Endothelial cell of umbilical vein (primary cell): ENCODE results near the gene OOSP4B. TPM values are rescaled to one million over a fixed set of nuclear protein-coding genes. Genes with fewer than 3 reads are reported as not detected.

Source experiments
- BruUV-seq: library from RNA; stranded (reverse); fragments of 400-500 nt; replicated peaks from 2 replicates; lab custom pipeline; 2021; lab: Mats Ljungman, UMichigan
- CTCF ChIA-PET: fragments of 300-600, 350-600 bp; sonication (Branson Sonifier 250); formaldehyde crosslinking; loops from one replicate; lab custom pipeline; 2021; ENCODE audit warnings: antibody characterized with exemption, inconsistent platforms; lab: Charles Lee
- POLR2A ChIA-PET: fragments of 300-600, 350-600 bp; sonication (Branson Sonifier 250); formaldehyde crosslinking; loops from one replicate; lab custom pipeline; 2021; ENCODE audit warnings: antibody characterized with exemption, inconsistent platforms; lab: Charles Lee
- DNase-seq: peaks from one replicate; pipeline ENCODE4 v3.0.0-alpha.2; 2011; ENCODE audit warnings: low read depth, low spot score
- FAIRE-seq: peaks from 2 replicates; lab custom pipeline; 2011; peaks lifted over from hg19 to GRCh38; lab: Jason Lieb, UNC
- H2AFZ ChIP-seq: 2 replicates; pipeline ENCODE4 v1.6.0; 2012; ENCODE audit warnings: low read depth, low read length, control low read depth, inconsistent platforms
- H3K27ac ChIP-seq: 2 replicates; pipeline ENCODE4 v1.5.1; 2011; ENCODE audit warnings: low read depth, mild to moderate bottlenecking, control low read depth, low read length, moderate library complexity; ENCODE audit not compliant: insufficient read depth
- H3K27me3 ChIP-seq, 2 experiments: 2 replicates each; pipeline versions ENCODE4 v1.6.0 to v1.6.1; 2011; ENCODE audit warnings: low read length in 2 of 2, mixed read lengths in 1 of 2; ENCODE audit not compliant: control insufficient read depth in 2 of 2, insufficient read depth in 2 of 2
- H3K36me3 ChIP-seq, 2 experiments: 2 replicates in 1 of 2; 3 replicates in 1 of 2; pipeline ENCODE4 v1.5.1; 2011; ENCODE audit warnings: low read length in 2 of 2, mild to moderate bottlenecking in 1 of 2, moderate library complexity in 1 of 2; ENCODE audit not compliant: control insufficient read depth in 2 of 2, insufficient read depth in 2 of 2; ENCODE audit errors: extremely low read depth in 1 of 2
- H3K4me1 ChIP-seq: 3 replicates; pipeline ENCODE4 v1.5.1; 2011; ENCODE audit warnings: mild to moderate bottlenecking, low read length; ENCODE audit not compliant: control insufficient read depth, insufficient read depth; ENCODE audit errors: extremely low read depth
- H3K4me2 ChIP-seq: 2 replicates; pipeline ENCODE4 v1.6.1; 2011; ENCODE audit warnings: low read length, control low read depth, mixed read lengths; ENCODE audit not compliant: insufficient read depth
- H3K4me3 ChIP-seq, 3 experiments: fragments of 200-600 bp in 1 of 3; sonication (generic), shearing (Covaris generic) in 1 of 3; replicated peaks in 1 of 3; 2 replicates each; pipeline ENCODE4 v1.5.1; 2011 to 2016; ENCODE audit warnings: control low read depth in 3 of 3, low read length in 3 of 3, mild to moderate bottlenecking in 2 of 3, inconsistent platforms in 1 of 3, low read depth in 1 of 3, moderate library complexity in 1 of 3; ENCODE audit not compliant: insufficient read depth in 1 of 3
- H3K79me2 ChIP-seq: 2 replicates; pipeline ENCODE4 v1.6.0; 2012; ENCODE audit warnings: low read length, inconsistent platforms; ENCODE audit not compliant: control insufficient read depth, insufficient read depth
- H3K9ac ChIP-seq: replicated peaks from 2 replicates; pipeline ENCODE3; 2011; ENCODE audit warnings: low read length, control low read depth; ENCODE audit not compliant: insufficient read depth; ENCODE audit errors: extremely low read depth
- H3K9me1 ChIP-seq: replicated peaks from 3 replicates; pipeline ENCODE4 v1.6.0; 2011; ENCODE audit warnings: mild to moderate bottlenecking, low read length; ENCODE audit not compliant: control insufficient read depth, insufficient read depth; ENCODE audit errors: extremely low read depth
- H3K9me3 ChIP-seq: replicated peaks from 2 replicates; pipeline ENCODE4 v1.5.1; 2012; ENCODE audit warnings: low read length, inconsistent platforms; ENCODE audit not compliant: control insufficient read depth, insufficient read depth
- H4K20me1 ChIP-seq: replicated peaks from 2 replicates; pipeline ENCODE3; 2011; ENCODE audit warnings: mild to moderate bottlenecking, low read length; ENCODE audit not compliant: control insufficient read depth, insufficient read depth; ENCODE audit errors: extremely low read depth
- CTCF ChIP-seq, 2 donors: IDR thresholded peaks; 1 replicate in 1 of 2; 2 replicates in 1 of 2; pipeline ENCODE4 v1.5.1; 2011; ENCODE audit warnings: low read length in 2 of 2, mild to moderate bottlenecking in 2 of 2, moderate library complexity in 2 of 2, control low read depth in 1 of 2, inconsistent platforms in 1 of 2, low read depth in 1 of 2; ENCODE audit not compliant: insufficient read depth in 1 of 2; ENCODE audit errors: extremely low read depth in 1 of 2
- EZH2 ChIP-seq: IDR thresholded peaks from 2 replicates; pipeline ENCODE4 v1.6.1; 2012; ENCODE audit warnings: borderline replicate concordance, low read depth, mild to moderate bottlenecking, moderate library complexity, low read length, inconsistent platforms; ENCODE audit not compliant: severe bottlenecking
- FOS ChIP-seq: IDR thresholded peaks from 2 replicates; pipeline ENCODE4 v1.6.1; 2011; ENCODE audit warnings: mild to moderate bottlenecking, low read length, moderate library complexity, borderline replicate concordance; ENCODE audit not compliant: insufficient read depth
- GATA2 ChIP-seq: IDR thresholded peaks from 2 replicates; pipeline ENCODE4 v1.7.0; 2011; ENCODE audit warnings: low read depth, mild to moderate bottlenecking, moderate library complexity, mixed read lengths, low read length; ENCODE audit not compliant: insufficient read length, insufficient read depth
- JUN ChIP-seq: IDR thresholded peaks from 2 replicates; pipeline ENCODE4 v1.6.1; 2011; ENCODE audit warnings: borderline replicate concordance, low read depth; ENCODE audit not compliant: insufficient read length, insufficient read depth
- MAX ChIP-seq: IDR thresholded peaks from 2 replicates; pipeline ENCODE4 v1.6.1; 2011; ENCODE audit not compliant: insufficient read depth, insufficient read length
- MYC ChIP-seq: IDR thresholded peaks from one replicate; pipeline ENCODE4 v1.6.1; 2011; ENCODE audit warnings: mild to moderate bottlenecking, low read depth, low read length
- POLR2A ChIP-seq: IDR thresholded peaks from 2 replicates; pipeline ENCODE4 v1.6.1; 2012; ENCODE audit warnings: low read depth, mild to moderate bottlenecking, control low read depth, low read length
- POLR2AphosphoS5 ChIP-seq: IDR thresholded peaks from 2 replicates; pipeline ENCODE4 v1.6.1; 2012; ENCODE audit warnings: low read depth, mild to moderate bottlenecking, control low read depth, low read length, moderate library complexity; ENCODE audit not compliant: insufficient read depth
- dilution Hi-C: fragments of 300-500 bp; cut with MboI; formaldehyde crosslinking; loops from one replicate; pipeline ENCODE4 v1.15.0; 2019; ENCODE audit warnings: low sequenced_read_pairs; ENCODE audit not compliant: extremely low pct_ligation_motif_present
- intact Hi-C: fragments of 100-400 bp; cut with micrococcal nuclease; formaldehyde crosslinking; loops from one replicate; pipeline ENCODE4 v1.10.0; 2022
- polyA plus RNA-seq, 4 experiments: library from polyadenylated mRNA; depleted of rRNA in 3 of 4; stranded (reverse) in 3 of 4; unstranded in 1 of 4; fragments of >200 nt; gene quantifications; 2 replicates each; pipeline versions ENCODE4 v1.2.1 to v1.2.3, GENCODE V29; 2011 to 2012; ENCODE audit warnings: missing spikeins in 1 of 4
- total RNA-seq: library from RNA; stranded (reverse); gene quantifications from 2 replicates; pipeline ENCODE4 v1.2.3, GENCODE V29; 2021

OOSP4B gene
- total and polyA plus RNA-seq, 2 donors (not counting 3 experiments of a cell fraction or from before 2014, with no cell fraction given): not detected

GRCh38 chr11:59968395-59968783 is 48.6 kb upstream of the OOSP4B start:
- FAIRE-seq (no peak), DNase-seq (no peak)
- BruUV-seq: no TSS peak
- Histone ChIP-seq H3K4me1 (no peaks in the 10 kb centered on the region), H4K20me1 (no peaks in the 10 kb centered on the region), H3K9me1 (no peaks in the 10 kb centered on the region), H3K4me3 (no peak overlapping the region), H3K4me2 (no peak overlapping the region), H3K79me2 (no peaks in the 10 kb centered on the region), H3K27ac (no peak overlapping the region), H2AFZ (no peak overlapping the region), H3K9me3 (no peaks in the 10 kb centered on the region), H3K36me3 (no peaks in the 10 kb centered on the region), H3K9ac (no peak overlapping the region), H3K27me3 (peaks cover 2 to 6% of the 10 kb centered on the region in 2 experiments)
- POLR2A ChIA-PET: no interaction called here
- CTCF ChIA-PET: no interaction called here
- TF ChIP-seq EZH2 (no peak), MAX (no peak), CTCF (IDR thresholded peaks at IDR 0.05; ENCODE audit: extremely low read depth in 1 of 2, insufficient read depth in 1 of 2, low read depth in 1 of 2, low read length in 2 of 2) (no peak), POLR2A (no peak), FOS (no peak), POLR2AphosphoS5 (no peak)
- dilution Hi-C loops (no loop called here), intact Hi-C loops (no loop called here)

- Histone ChIP-seq H3K4me3 (no peak overlapping the region), H3K9ac (no peak overlapping the region), H4K20me1 (no peaks in the 10 kb centered on the region), H2AFZ (no peak overlapping the region), H3K9me3 (no peaks in the 10 kb centered on the region), H3K79me2 (no peaks in the 10 kb centered on the region), H3K4me1 (no peaks in the 10 kb centered on the region), H3K9me1 (no peaks in the 10 kb centered on the region), H3K4me2 (no peak overlapping the region), H3K27ac (no peak overlapping the region), H3K27me3 (peaks cover 2 to 6% of the 10 kb centered on the region in 2 experiments), H3K36me3 (no peaks in the 10 kb centered on the region)
- intact Hi-C loops: no loop called here
- ChIA-PET POLR2A (interaction anchor here (0.6 kb wide), 1 partner anchor 132 kb away, joined by 6 read pairs; no protein-coding TSS in a partner anchor), CTCF (no interaction called here)
- FAIRE-seq: no peak
- dilution Hi-C loops: no loop called here
- TF ChIP-seq POLR2A: no peak
- no peak for TF ChIP-seq FOS
- TF ChIP-seq CTCF (IDR thresholded peaks at IDR 0.05; ENCODE audit: extremely low read depth in 1 of 2, insufficient read depth in 1 of 2, low read depth in 1 of 2, low read length in 2 of 2): no peak
- no peak for TF ChIP-seq GATA2
- no peak for TF ChIP-seq JUN
- TF ChIP-seq POLR2AphosphoS5: no peak
- TF ChIP-seq EZH2: no peak
- no peak for TF ChIP-seq MYC
- no peak for TF ChIP-seq MAX
- no TSS peak for BruUV-seq
- DNase-seq: no peak
Measured at GRCh38 chr11:59973097-59973496, 43.9 kb upstream of the OOSP4B start.
